Thoracic aorta (tissue), 2 donors: Measurements from ENCODE around the gene DGUOK. TPM values are rescaled to one million over a fixed set of nuclear protein-coding genes. Genes with fewer than 3 reads are reported as not detected.

ENCODE experiments used
- ATAC-seq: fragments of 150-250 bp; one replicate; pipeline ENCODE4 v1.8.0; 2017; ENCODE audit warnings: low read depth; ENCODE audit not compliant: insufficient number of reproducible peaks, low FRiP score
- DNase-seq: peaks from one replicate; pipeline ENCODE4 v3.0.0-alpha.2; 2020; ENCODE audit warnings: low spot score
- H3K27ac ChIP-seq, 2 donors: fragments of 200-600 bp; sonication (generic); 1 replicate in 1 of 2; 2 replicates in 1 of 2; pipeline ENCODE4 v1.5.1; 2016; ENCODE audit warnings: mild to moderate bottlenecking in 2 of 2, moderate library complexity in 2 of 2
- H3K27me3 ChIP-seq: fragments of 200-600 bp; sonication (generic); replicated peaks from 2 replicates; pipeline ENCODE4 v1.6.0; 2016; ENCODE audit warnings: mild to moderate bottlenecking; ENCODE audit not compliant: insufficient read depth
- H3K36me3 ChIP-seq: fragments of 200-600 bp; sonication (generic); one replicate; pipeline ENCODE4 v1.5.1; 2016
- H3K4me1 ChIP-seq, 2 donors: fragments of 200-600 bp; sonication (generic); 1 replicate in 1 of 2; 2 replicates in 1 of 2; pipeline versions ENCODE4 v1.5.1 to v1.6.0; 2016; ENCODE audit warnings: low read depth in 2 of 2, mild to moderate bottlenecking in 1 of 2; ENCODE audit not compliant: control insufficient read depth in 1 of 2
- H3K4me3 ChIP-seq: fragments of 200-600 bp; sonication (generic); 2 replicates; pipeline ENCODE4 v1.5.1; 2016; ENCODE audit warnings: mild to moderate bottlenecking
- H3K9me3 ChIP-seq: fragments of 200-600 bp; sonication (generic); 2 replicates; pipeline ENCODE4 v1.5.1; 2016
- CTCF ChIP-seq: fragments of 200-600 bp; sonication (generic); IDR thresholded peaks from one replicate; pipeline ENCODE4 v1.5.1; 2019; ENCODE audit warnings: antibody characterized with exemption
- total RNA-seq, 2 donors: library from RNA; depleted of rRNA; stranded (reverse); fragments of >200 nt; gene quantifications; one replicate each; pipeline versions ENCODE4 v1.1.0 to v1.2.3, GENCODE V29; 2016

The DGUOK gene
- total RNA-seq, 2 donors from 2014 or later = 20.8 to 36.2 TPM

- peaks cover 8% of the 10 kb centered on the region for H3K36me3 ChIP-seq
- no peaks in the 10 kb centered on the region for H3K4me1 ChIP-seq
- no peaks in the 10 kb centered on the region for H3K27me3 ChIP-seq
- no peaks in the 10 kb centered on the region for H3K9me3 ChIP-seq
- TF ChIP-seq CTCF = no peak
- no peak overlapping the region for H3K4me3 ChIP-seq
- H3K27ac ChIP-seq = no peak overlapping the region
- DNase-seq (no peak), ATAC-seq (no peak)
These were observed 37.5 kb downstream of the DGUOK start for GRCh38 chr2:73964223-73964622.

GRCh38 chr2:73965053-73965452 lies 38.4 kb downstream of the DGUOK start:
- no peak for TF ChIP-seq CTCF
- Histone ChIP-seq H3K36me3 (no peaks in the 10 kb centered on the region), H3K4me1 (peaks cover under 1 to 3% of the 10 kb centered on the region in 2 donors), H3K4me3 (no peak overlapping the region), H3K27me3 (no peaks in the 10 kb centered on the region), H3K9me3 (no peaks in the 10 kb centered on the region), H3K27ac (no peak overlapping the region)
- ATAC-seq (no peak), DNase-seq (no peak)

GRCh38 chr2:73968357-73968937 lies 41.8 kb downstream of the DGUOK start:
- no peak for DNase-seq
- Histone ChIP-seq H3K27ac (no peak overlapping the region), H3K36me3 (no peaks in the 10 kb centered on the region), H3K4me1 (peaks cover 15 to 21% of the 10 kb centered on the region in 2 donors), H3K4me3 (no peak overlapping the region), H3K9me3 (no peaks in the 10 kb centered on the region), H3K27me3 (no peaks in the 10 kb centered on the region)
- TF ChIP-seq CTCF = no peak
- no peak for ATAC-seq

GRCh38 chr2:73969356-73969755 lies 42.7 kb downstream of the DGUOK start:
- no peak for DNase-seq
- H3K4me1 ChIP-seq = peaks cover 15 to 21% of the 10 kb centered on the region in 2 donors
- H3K9me3 ChIP-seq = no peaks in the 10 kb centered on the region
- no peak for ATAC-seq
- H3K27ac ChIP-seq = no peak overlapping the region
- H3K36me3 ChIP-seq = no peaks in the 10 kb centered on the region
- H3K4me3 ChIP-seq = no peak overlapping the region
- TF ChIP-seq CTCF = no peak
- H3K27me3 ChIP-seq = no peaks in the 10 kb centered on the region

- ATAC-seq (no peak), DNase-seq (no peak)
- H3K27ac ChIP-seq = peak overlapping the region; percentile 42 to 57
- peaks cover 15 to 21% of the 10 kb centered on the region in 2 donors for H3K4me1 ChIP-seq
- no peak for TF ChIP-seq CTCF
- H3K27me3 ChIP-seq = no peaks in the 10 kb centered on the region
- no peaks in the 10 kb centered on the region for H3K36me3 ChIP-seq
- no peaks in the 10 kb centered on the region for H3K9me3 ChIP-seq
- peak overlapping the region; percentile 18 for H3K4me3 ChIP-seq
These were observed 43.6 kb downstream of the DGUOK start for GRCh38 chr2:73970141-73970803.
